Colonic mucosa (tissue), 4 donors: ENCODE data around the gene CRYBA1. TPM values are rescaled to one million over a fixed set of nuclear protein-coding genes. Genes with fewer than 3 reads are reported as not detected.
"Not testable (repeated sequence)": the region's sequence is repeated elsewhere in the genome, so short reads cannot be mapped to it uniquely, and the experiment has no call there.

ENCODE experiments used
- DNase-seq: peaks from one replicate; pipeline ENCODE4 v3.0.0-alpha.2; 2020
- H3K27ac ChIP-seq: fragments of 200-600 bp; one replicate; pipeline ENCODE4 v1.8.0; 2021
- H3K27me3 ChIP-seq: fragments of 200-600 bp; one replicate; pipeline ENCODE4 v1.8.0; 2021
- H3K36me3 ChIP-seq: fragments of 200-600 bp; one replicate; pipeline ENCODE4 v1.8.0; 2021
- H3K4me1 ChIP-seq: fragments of 200-600 bp; one replicate; pipeline ENCODE4 v1.8.0; 2021; ENCODE audit warnings: mild to moderate bottlenecking
- H3K4me3 ChIP-seq: fragments of 200-600 bp; one replicate; pipeline ENCODE4 v1.8.0; 2021
- H3K9ac ChIP-seq, 2 donors: one replicate each; pipeline ENCODE4 v1.7.0; 2013; ENCODE audit warnings: control low read depth in 2 of 2, low read depth in 2 of 2, low read length in 2 of 2
- H3K9me3 ChIP-seq: fragments of 200-600 bp; one replicate; pipeline ENCODE4 v1.8.0; 2021
- CTCF ChIP-seq: fragments of 200-600 bp; IDR thresholded peaks from one replicate; pipeline ENCODE4 v1.8.0; 2022; ENCODE audit warnings: antibody characterized with exemption, mild to moderate bottlenecking
- intact Hi-C: fragments of 100-400 bp; cut with DNase I; formaldehyde crosslinking; loops from one replicate; pipeline ENCODE4 v1.14.1; 2022
- total RNA-seq, 2 donors: library from RNA; stranded (reverse); fragmentation: NEBNext Ultra II Directional in 1 of 2; extraction: Animal tissue kit (Norgen Biotek cat#: 25700) in 1 of 2; gene quantifications; one replicate each; pipeline ENCODE4 v1.2.1, GENCODE V29; 2021
- donor health status: healthy.
- donor health status: DM: no; HTN: no; CAD: no.
- donor health status: DM: no; HTN: no; CAD: no.

CRYBA1 gene
- total RNA-seq, 2 donors from 2014 or later, result not detected

- Histone ChIP-seq H3K9me3 (no peaks in the 10 kb centered on the region), H3K4me3 (no peak overlapping the region), H3K4me1 (no peaks in the 10 kb centered on the region), H3K27ac (no peak overlapping the region), H3K36me3 (no peaks in the 10 kb centered on the region), H3K9ac (no peak overlapping the region), H3K27me3 (no peaks in the 10 kb centered on the region)
- intact Hi-C loops, result no loop called here
- DNase-seq, result no peak
- no peak for TF ChIP-seq CTCF
Observed at GRCh38 chr17:29233301-29233700, 13.4 kb upstream of the CRYBA1 start.

DNA sequence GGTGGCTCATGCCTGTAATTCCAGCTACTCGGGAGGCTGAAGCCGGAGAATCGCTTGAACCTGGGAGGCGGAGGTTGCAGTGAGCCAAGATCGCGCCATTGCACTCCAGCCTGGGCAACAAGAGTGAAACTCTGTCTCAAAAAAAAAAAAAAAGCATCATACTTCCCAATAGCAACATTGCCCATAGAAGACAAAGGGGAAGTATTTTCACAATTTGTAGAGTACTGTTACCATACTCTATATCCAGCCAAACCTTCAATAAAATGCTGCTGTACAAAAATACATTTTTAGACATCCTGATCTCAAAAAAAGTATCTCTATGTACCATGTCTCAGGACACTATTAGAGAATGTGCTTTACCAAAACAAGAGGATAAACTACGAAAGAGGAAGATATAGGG is 11.7 kb upstream of the CRYBA1 start:
- H3K36me3 ChIP-seq, H3K9me3 ChIP-seq, H3K4me3 ChIP-seq, H3K9ac ChIP-seq, H3K27ac ChIP-seq, H3K27me3 ChIP-seq, intact Hi-C loops, H3K4me1 ChIP-seq, DNase-seq: not testable (repeated sequence)

DNA sequence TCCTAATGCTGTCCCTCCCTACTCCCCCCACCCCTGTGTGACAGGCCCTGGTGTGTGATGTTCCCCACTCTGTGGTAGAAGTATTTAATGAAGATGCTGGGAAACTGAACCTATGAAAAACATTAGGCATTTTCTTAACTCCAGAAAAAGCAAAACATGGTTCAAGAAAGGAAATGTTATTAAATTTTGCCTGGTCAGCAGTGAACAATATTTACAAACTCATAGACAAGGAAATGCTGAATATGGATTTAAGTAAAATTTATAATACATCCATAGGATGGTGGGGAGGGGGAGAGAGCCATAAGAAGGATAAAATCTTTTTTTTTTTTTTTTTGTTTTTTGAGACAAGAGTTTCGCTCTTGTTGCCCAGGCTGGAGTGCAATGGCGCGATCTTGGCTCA is 10.8 kb upstream of the CRYBA1 start:
- Histone ChIP-seq H3K27ac (no peak overlapping the region), H3K9ac (no peak overlapping the region), H3K27me3 (no peaks in the 10 kb centered on the region), H3K36me3 (no peaks in the 10 kb centered on the region), H3K4me1 (no peaks in the 10 kb centered on the region), H3K9me3 (no peaks in the 10 kb centered on the region), H3K4me3 (no peak overlapping the region)
- DNase-seq, result no peak
- no peak for TF ChIP-seq CTCF
- intact Hi-C loops, result no loop called here

GRCh38 chr17:29237476-29238132 is 9.1 kb upstream of the CRYBA1 start:
- intact Hi-C loops, result no loop called here
- Histone ChIP-seq H3K9ac (no peak overlapping the region), H3K4me1 (no peaks in the 10 kb centered on the region), H3K36me3 (no peaks in the 10 kb centered on the region), H3K9me3 (no peaks in the 10 kb centered on the region), H3K27me3 (no peaks in the 10 kb centered on the region), H3K27ac (no peak overlapping the region), H3K4me3 (no peak overlapping the region)
- DNase-seq, result no peak
- no peak for TF ChIP-seq CTCF

DNA sequence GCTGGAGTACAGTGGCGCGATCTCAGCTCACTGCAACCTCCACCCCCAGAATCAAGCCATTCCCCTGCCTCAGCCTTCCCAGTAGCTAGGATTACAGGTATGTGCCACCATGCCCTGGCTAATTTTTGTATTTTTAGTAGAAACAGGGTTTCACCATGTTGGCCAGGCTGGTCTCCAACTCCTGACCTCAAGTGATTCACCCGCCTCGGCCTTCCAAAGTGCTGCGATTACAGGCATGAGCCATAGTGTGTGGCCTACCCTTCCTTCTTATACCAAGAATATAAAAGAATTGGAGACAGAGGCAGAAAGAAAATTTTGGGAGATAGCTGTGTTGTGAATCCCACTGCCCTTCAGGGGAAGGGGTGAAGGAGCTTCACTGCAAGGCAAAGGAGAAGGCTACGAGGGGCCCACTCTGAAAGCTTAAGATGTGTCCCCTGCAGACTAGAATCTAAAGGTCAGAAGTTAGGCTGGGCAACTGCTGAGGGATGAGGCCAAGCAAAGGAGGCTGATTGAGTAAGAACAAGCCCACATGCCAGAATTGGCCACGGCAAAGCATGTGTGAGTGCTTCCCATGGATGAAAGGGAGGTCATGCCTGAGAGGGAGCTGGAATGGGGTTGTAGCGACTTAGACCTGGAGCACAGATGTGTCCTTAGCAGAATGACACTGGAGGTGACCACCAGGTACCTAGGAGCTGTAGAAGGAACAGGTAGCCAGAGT is 8.4 kb upstream of the CRYBA1 start:
- DNase-seq, result no peak
- Histone ChIP-seq H3K36me3 (no peaks in the 10 kb centered on the region), H3K9me3 (no peaks in the 10 kb centered on the region), H3K4me1 (no peaks in the 10 kb centered on the region), H3K4me3 (no peak overlapping the region), H3K27me3 (no peaks in the 10 kb centered on the region), H3K9ac (no peak overlapping the region), H3K27ac (no peak overlapping the region)
- no peak for TF ChIP-seq CTCF
- intact Hi-C loops, result no loop called here

DNA sequence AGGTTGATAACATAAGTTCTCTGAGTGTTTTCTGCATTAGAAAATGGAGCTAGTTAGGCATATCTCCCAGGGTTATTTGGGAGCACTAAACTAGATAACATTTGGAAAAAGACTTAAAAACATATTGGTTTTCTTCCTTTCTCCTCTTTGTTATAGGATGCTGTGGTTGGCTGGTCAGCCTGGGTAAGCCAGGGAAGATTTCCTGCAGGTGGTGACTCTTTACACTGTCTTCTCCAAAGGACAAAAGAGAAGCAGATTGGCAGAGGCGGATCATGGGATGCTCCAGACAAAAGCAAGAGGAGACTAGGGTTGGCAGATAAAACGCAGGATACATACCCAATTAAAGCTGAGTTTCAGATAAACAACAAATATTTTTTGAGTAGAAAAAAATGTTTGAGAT is 6.2 kb upstream of the CRYBA1 start:
- no peak for TF ChIP-seq CTCF
- Histone ChIP-seq H3K4me3 (no peak overlapping the region), H3K9ac (no peak overlapping the region), H3K4me1 (no peaks in the 10 kb centered on the region), H3K9me3 (no peaks in the 10 kb centered on the region), H3K27ac (no peak overlapping the region), H3K36me3 (no peaks in the 10 kb centered on the region), H3K27me3 (no peaks in the 10 kb centered on the region)
- no peak for DNase-seq
- intact Hi-C loops, result no loop called here
